Muscle layer of duodenum (tissue), 2 donors: ENCODE measurements around the gene HYDIN.
"Not testable (repeated sequence)": the region's sequence is repeated elsewhere in the genome, so short reads cannot be mapped to it uniquely, and the experiment has no call there.

Experiments
- H3K27ac ChIP-seq: one replicate; pipeline ENCODE4 v1.7.0; 2013; ENCODE audit warnings: mild to moderate bottlenecking, low read length
- H3K27me3 ChIP-seq: one replicate; pipeline ENCODE4 v1.7.0; 2013; ENCODE audit warnings: low read depth, mild to moderate bottlenecking, control low read depth, low read length
- H3K36me3 ChIP-seq, 2 donors: one replicate each; pipeline ENCODE4 v1.7.0; 2013; ENCODE audit warnings: low read length in 2 of 2, control low read depth in 1 of 2, mild to moderate bottlenecking in 1 of 2; ENCODE audit not compliant: insufficient read depth in 2 of 2, control insufficient read depth in 1 of 2
- H3K4me1 ChIP-seq, 2 donors: one replicate each; pipeline ENCODE4 v1.7.0; 2013; ENCODE audit warnings: low read length in 2 of 2, mild to moderate bottlenecking in 2 of 2, control low read depth in 1 of 2, moderate library complexity in 1 of 2; ENCODE audit not compliant: insufficient read depth in 2 of 2, control insufficient read depth in 1 of 2
- H3K4me3 ChIP-seq, 2 donors: one replicate each; pipeline ENCODE4 v1.7.0; 2013; ENCODE audit warnings: low read length in 2 of 2, low read depth in 1 of 2, mild to moderate bottlenecking in 1 of 2
- H3K9me3 ChIP-seq, 2 donors: one replicate each; pipeline ENCODE4 v1.7.0; 2013; ENCODE audit warnings: low read length in 2 of 2, control low read depth in 1 of 2, mild to moderate bottlenecking in 1 of 2; ENCODE audit not compliant: control insufficient read depth in 1 of 2
- donor health status: healthy.

The HYDIN gene

DNA sequence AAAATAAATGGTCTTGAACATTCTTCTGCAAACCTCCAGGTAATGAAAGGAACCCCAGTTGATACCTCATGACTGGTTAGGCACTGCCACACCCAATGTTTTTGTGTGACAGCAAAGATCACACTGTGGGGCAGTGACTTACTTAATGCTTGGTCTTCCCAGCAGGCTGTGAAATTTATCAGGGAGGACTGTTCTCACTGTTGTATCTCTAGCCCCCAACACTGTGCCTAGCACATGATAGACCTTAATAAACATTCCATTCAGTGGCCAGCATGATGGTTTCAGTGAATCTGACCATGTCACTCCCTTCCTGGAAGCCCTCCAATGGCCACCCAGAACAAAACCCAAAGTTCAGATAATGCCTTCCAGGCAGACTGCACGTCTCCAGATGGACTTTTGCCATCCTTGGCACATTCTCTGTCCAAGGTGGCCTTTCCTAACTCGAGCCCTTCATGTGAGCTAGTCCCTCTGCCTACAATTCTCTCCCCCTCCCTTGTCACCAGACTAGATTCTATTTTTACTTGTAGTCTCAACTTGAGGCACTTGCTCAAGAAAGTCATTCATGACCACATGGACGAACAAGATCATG is 206.6 kb downstream of the HYDIN start:
- H3K27me3 ChIP-seq, H3K27ac ChIP-seq, H3K36me3 ChIP-seq, H3K4me3 ChIP-seq, H3K4me1 ChIP-seq, H3K9me3 ChIP-seq: not testable (repeated sequence)

DNA sequence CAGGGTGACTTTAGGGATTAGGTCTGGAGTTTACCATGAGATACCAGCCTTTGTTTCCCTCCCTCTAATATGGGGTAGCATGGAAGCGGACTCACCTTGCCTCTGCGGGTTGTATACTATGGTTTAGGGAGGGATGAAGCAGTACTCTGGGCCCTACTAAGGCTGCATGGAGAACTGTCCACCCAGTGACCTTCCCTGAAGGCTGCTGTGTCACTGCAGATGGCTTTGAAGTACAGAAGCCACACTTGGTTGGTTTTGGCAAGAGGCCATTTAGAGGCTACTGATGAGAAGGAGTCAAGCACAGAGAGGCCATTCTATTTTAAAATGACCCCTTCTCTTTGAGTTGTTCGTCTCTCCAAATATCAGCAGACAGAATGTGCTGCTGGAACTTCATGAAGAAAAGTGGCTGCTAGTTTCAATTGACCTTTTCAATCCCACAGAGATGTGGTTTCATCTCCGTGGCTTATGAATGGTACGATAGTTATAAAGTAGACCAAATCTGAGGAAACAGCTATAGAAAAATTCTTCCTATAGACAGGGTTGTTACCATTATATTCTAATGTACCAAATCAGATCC is 208.5 kb downstream of the HYDIN start:
- H3K9me3 ChIP-seq, H3K27me3 ChIP-seq, H3K36me3 ChIP-seq, H3K27ac ChIP-seq, H3K4me3 ChIP-seq, H3K4me1 ChIP-seq: not testable (repeated sequence)

- not testable (repeated sequence) for H3K27ac ChIP-seq
Observed at GRCh38 chr16:71019067-71019682, 211.3 kb downstream of the HYDIN start.

GRCh38 chr16:71015419-71015818 is 215.1 kb downstream of the HYDIN start:
- not testable (repeated sequence) for H3K27ac ChIP-seq, H3K36me3 ChIP-seq, H3K4me1 ChIP-seq, H3K4me3 ChIP-seq, H3K27me3 ChIP-seq, H3K9me3 ChIP-seq

More at GRCh38 chr16:71019067-71019682, 211.3 kb downstream of the HYDIN start:
- not testable (repeated sequence) for H3K4me3 ChIP-seq, H3K4me1 ChIP-seq, H3K27me3 ChIP-seq, H3K9me3 ChIP-seq, H3K36me3 ChIP-seq

GRCh38 chr16:71009440-71010223 is 220.9 kb downstream of the HYDIN start:
- H3K27ac ChIP-seq, H3K27me3 ChIP-seq, H3K4me3 ChIP-seq, H3K9me3 ChIP-seq, H3K4me1 ChIP-seq, H3K36me3 ChIP-seq: not testable (repeated sequence)

DNA sequence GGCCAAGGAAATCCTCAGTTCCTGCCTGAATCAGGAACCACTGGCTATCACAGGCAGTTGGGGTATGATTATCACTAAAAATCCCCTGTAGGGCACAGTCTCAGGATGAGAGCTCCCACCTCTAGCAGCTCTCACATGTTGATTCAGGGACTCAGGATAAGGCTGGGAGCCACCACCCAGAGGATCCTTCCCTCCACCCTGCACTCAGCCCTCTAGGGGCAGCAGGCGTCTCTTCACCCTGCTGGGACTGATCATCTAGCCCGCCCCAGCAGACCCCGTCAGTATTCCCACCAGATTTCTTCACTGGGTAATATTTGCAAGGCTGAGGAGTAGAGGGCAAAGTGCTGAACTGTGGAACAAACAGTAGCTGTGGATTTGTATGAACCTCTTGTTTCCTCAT is 224.0 kb downstream of the HYDIN start:
- not testable (repeated sequence) for H3K36me3 ChIP-seq, H3K9me3 ChIP-seq, H3K4me1 ChIP-seq, H3K27me3 ChIP-seq, H3K4me3 ChIP-seq, H3K27ac ChIP-seq

- not testable (repeated sequence) for H3K4me1 ChIP-seq, H3K9me3 ChIP-seq, H3K27me3 ChIP-seq, H3K4me3 ChIP-seq, H3K36me3 ChIP-seq, H3K27ac ChIP-seq
Observed at GRCh38 chr16:70999735-71000134, 230.8 kb downstream of the HYDIN start.

- H3K4me1 ChIP-seq, H3K36me3 ChIP-seq, H3K27me3 ChIP-seq, H3K9me3 ChIP-seq, H3K27ac ChIP-seq, H3K4me3 ChIP-seq: not testable (repeated sequence)
Observed at GRCh38 chr16:70995799-70996198, 234.7 kb downstream of the HYDIN start.

DNA sequence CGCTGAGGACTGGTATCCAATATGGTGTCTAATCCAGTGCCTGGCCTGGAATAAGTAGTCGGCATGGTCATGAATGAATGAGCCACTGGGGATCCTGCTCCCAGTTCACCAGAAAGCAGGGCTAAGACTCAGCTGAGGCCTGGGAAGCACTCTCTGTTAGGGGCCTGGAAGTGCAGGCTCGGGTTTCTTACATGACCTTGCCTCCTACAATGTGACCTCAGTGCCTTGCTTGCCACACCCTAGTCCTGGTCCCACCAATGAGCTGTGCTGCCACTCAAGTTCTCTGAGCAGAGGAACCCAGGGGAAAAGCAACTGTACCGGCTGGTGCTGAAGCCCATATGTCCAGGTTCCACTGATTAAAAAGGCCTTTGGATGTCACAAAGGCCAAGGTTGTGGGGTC is 238.0 kb downstream of the HYDIN start:
- H3K4me1 ChIP-seq, H3K4me3 ChIP-seq, H3K36me3 ChIP-seq, H3K27me3 ChIP-seq, H3K27ac ChIP-seq, H3K9me3 ChIP-seq: not testable (repeated sequence)

DNA sequence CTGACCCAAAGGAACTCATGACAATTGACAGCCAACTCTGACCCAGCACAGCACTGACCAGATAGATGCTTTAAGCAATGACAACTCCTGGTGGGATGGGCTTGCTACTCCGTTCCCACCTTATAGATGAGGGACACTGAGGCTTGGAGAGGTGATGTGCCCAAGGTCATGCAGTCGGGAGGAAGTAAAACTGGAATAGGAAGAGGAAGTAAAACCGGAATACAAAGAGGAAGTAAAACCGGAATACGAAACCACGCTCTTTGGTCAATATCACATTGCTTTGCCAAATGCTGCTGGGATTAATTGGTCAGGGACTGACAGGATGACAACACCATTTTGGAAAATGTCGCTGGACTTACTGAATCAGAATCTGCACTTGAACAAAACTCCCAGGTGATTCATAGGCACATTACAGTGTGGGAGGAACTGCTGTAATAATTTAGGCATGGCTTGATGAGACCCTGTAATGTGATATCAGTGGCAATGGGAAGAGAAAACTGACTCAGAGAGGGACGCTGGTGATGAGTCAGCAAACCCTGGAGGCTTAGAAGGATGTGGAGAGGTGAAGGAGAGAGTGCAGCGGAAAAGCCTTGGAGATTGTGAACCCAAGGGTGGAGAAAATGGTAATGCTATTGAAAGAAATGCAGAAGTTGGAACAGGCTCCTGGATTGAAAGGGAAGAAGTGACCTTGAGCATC is 243.4 kb downstream of the HYDIN start:
- H3K4me1 ChIP-seq, H3K36me3 ChIP-seq, H3K9me3 ChIP-seq, H3K27ac ChIP-seq, H3K27me3 ChIP-seq, H3K4me3 ChIP-seq: not testable (repeated sequence)

DNA sequence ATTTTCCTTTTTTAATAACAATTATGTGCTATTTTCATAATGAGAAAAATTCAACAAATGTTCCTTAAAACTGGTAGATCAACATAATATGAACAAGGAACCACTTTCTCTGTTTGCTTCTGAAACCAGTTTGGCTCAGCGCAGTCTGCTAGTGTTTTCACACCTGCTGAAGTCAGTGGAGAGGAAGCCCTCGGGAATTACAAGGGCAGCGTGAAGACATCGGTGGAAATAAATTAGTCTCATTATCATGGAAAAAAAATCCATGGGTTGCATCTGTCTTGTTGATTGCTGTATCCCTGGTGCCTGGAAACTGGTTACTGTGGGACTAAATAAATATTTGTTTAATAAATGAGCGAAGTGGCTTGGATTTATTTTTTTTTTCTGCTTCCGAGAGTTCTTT is 245.8 kb downstream of the HYDIN start:
- H3K36me3 ChIP-seq, H3K27me3 ChIP-seq, H3K27ac ChIP-seq, H3K4me3 ChIP-seq, H3K4me1 ChIP-seq, H3K9me3 ChIP-seq: not testable (repeated sequence)
